IMR-90 (cell line): ENCODE data around the gene BCL11B. TPM values are rescaled to one million over a fixed set of nuclear protein-coding genes. Genes with fewer than 3 reads are reported as not detected.

Experiments used
- ATAC-seq: fragments of 200-7000 bp; cut with Tn5 transposase; 2 replicates; pipeline ENCODE4 v1.9.1; 2020; ENCODE audit warnings: low read depth, mild to moderate bottlenecking, moderate library complexity
- BruUV-seq: library from RNA; stranded (reverse); fragments of 400-500 nt; replicated peaks from 2 replicates; lab custom pipeline; 2021; lab: Mats Ljungman, UMichigan
- CTCF ChIA-PET: fragments of 300-600 bp; formaldehyde crosslinking; extraction: SDS; loops from one replicate; lab custom pipeline; 2021; ENCODE audit warnings: antibody characterized with exemption; lab: Yijun Ruan, JAX
- POLR2A ChIA-PET: fragments of 300-600 bp; sonication (Branson Sonifier 250); formaldehyde crosslinking; loops from one replicate; lab custom pipeline; 2022; ENCODE audit warnings: antibody characterized with exemption; ENCODE audit not compliant: unreplicated experiment; lab: Charles Lee
- DNase-seq: peaks from one replicate; pipeline ENCODE4 v3.0.0; 2013
- H2AFZ ChIP-seq: replicated peaks from 2 replicates; pipeline ENCODE3; 2013; ENCODE audit warnings: low read length, mild to moderate bottlenecking; ENCODE audit not compliant: poor library complexity
- H2AK5ac ChIP-seq: 2 replicates; pipeline ENCODE4 v1.6.1; 2013; ENCODE audit warnings: low read depth, low read length, inconsistent platforms
- H2AK9ac ChIP-seq: replicated peaks from 2 replicates; pipeline ENCODE3; 2013; ENCODE audit warnings: mild to moderate bottlenecking, low read depth, low read length, moderate library complexity; ENCODE audit not compliant: poor library complexity
- H2BK120ac ChIP-seq: 2 replicates; pipeline ENCODE4 v1.6.1; 2013; ENCODE audit warnings: low read depth, low read length, inconsistent platforms
- H2BK15ac ChIP-seq: 3 replicates; pipeline ENCODE4 v1.6.1; 2013; ENCODE audit warnings: low read depth, low read length, inconsistent platforms
- H2BK20ac ChIP-seq: 2 replicates; pipeline ENCODE4 v1.6.1; 2013; ENCODE audit warnings: low read depth, mild to moderate bottlenecking, inconsistent platforms, low read length, moderate library complexity
- H2BK5ac ChIP-seq: 2 replicates; pipeline ENCODE4 v1.6.1; 2013; ENCODE audit warnings: mild to moderate bottlenecking, low read depth, low read length, inconsistent platforms; ENCODE audit not compliant: poor library complexity, severe bottlenecking
- H3K14ac ChIP-seq: replicated peaks from 2 replicates; pipeline ENCODE4 v1.6.1; 2013; ENCODE audit warnings: low read depth, low read length, inconsistent platforms
- H3K18ac ChIP-seq: 2 replicates; pipeline ENCODE4 v1.6.1; 2013; ENCODE audit warnings: low read depth, low read length, control low read depth
- H3K23ac ChIP-seq: 2 replicates; pipeline ENCODE4 v1.6.1; 2013; ENCODE audit warnings: low read depth, low read length, inconsistent platforms
- H3K27ac ChIP-seq: 2 replicates; pipeline ENCODE4 v1.5.1; 2013; ENCODE audit warnings: mild to moderate bottlenecking, control low read depth, low read length; ENCODE audit not compliant: insufficient read depth
- H3K27me3 ChIP-seq: 2 replicates; pipeline ENCODE4 v1.6.1; 2013; ENCODE audit warnings: low read length; ENCODE audit not compliant: control insufficient read depth, insufficient read depth
- H3K36me3 ChIP-seq: 2 replicates; pipeline ENCODE4 v1.6.1; 2013; ENCODE audit warnings: low read length, mixed read lengths; ENCODE audit not compliant: control insufficient read depth, insufficient read depth
- H3K4ac ChIP-seq: 2 replicates; pipeline ENCODE4 v1.6.1; 2013; ENCODE audit warnings: low read depth, low read length, inconsistent platforms
- H3K4me1 ChIP-seq: 2 replicates; pipeline ENCODE4 v1.6.1; 2013; ENCODE audit warnings: low read length, mixed read lengths; ENCODE audit not compliant: control insufficient read depth, insufficient read depth
- H3K4me2 ChIP-seq: 2 replicates; pipeline ENCODE4 v1.6.1; 2013; ENCODE audit warnings: low read depth, mild to moderate bottlenecking, control low read depth, low read length, moderate library complexity
- H3K4me3 ChIP-seq: 2 replicates; pipeline ENCODE4 v1.5.1; 2013; ENCODE audit warnings: low read depth, mild to moderate bottlenecking, control low read depth, low read length, moderate library complexity; ENCODE audit not compliant: insufficient read depth
- H3K56ac ChIP-seq: 2 replicates; pipeline ENCODE4 v1.6.1; 2013; ENCODE audit warnings: low read length, inconsistent platforms; ENCODE audit not compliant: insufficient read depth; ENCODE audit errors: extremely low read depth
- H3K79me1 ChIP-seq, 2 experiments: 2 replicates each; pipeline ENCODE4 v1.6.1; 2013; ENCODE audit warnings: low read length in 2 of 2, inconsistent platforms in 1 of 2, low read depth in 1 of 2
- H3K9ac ChIP-seq: 2 replicates; pipeline ENCODE4 v1.6.1; 2013; ENCODE audit warnings: low read depth, low read length, control low read depth
- H3K9me1 ChIP-seq: 2 replicates; pipeline ENCODE4 v1.6.1; 2013; ENCODE audit warnings: low read length, inconsistent platforms; ENCODE audit not compliant: insufficient read depth
- H3K9me3 ChIP-seq: 2 replicates; pipeline ENCODE4 v1.6.1; 2013; ENCODE audit warnings: low read length; ENCODE audit not compliant: control insufficient read depth, insufficient read depth
- H4K20me1 ChIP-seq: 2 replicates; pipeline ENCODE4 v1.6.1; 2013; ENCODE audit warnings: low read length, inconsistent platforms; ENCODE audit not compliant: insufficient read depth
- H4K5ac ChIP-seq: 2 replicates; pipeline ENCODE4 v1.6.1; 2013; ENCODE audit warnings: mild to moderate bottlenecking, low read depth, low read length, control low read depth
- H4K8ac ChIP-seq, 2 experiments: 2 replicates each; pipeline ENCODE4 v1.6.1; 2013; ENCODE audit warnings: low read depth in 2 of 2, low read length in 2 of 2, control low read depth in 1 of 2, inconsistent platforms in 1 of 2
- H4K91ac ChIP-seq: 2 replicates; pipeline ENCODE4 v1.6.1; 2013; ENCODE audit warnings: low read depth, low read length, inconsistent platforms; ENCODE audit not compliant: insufficient read depth
- BHLHE40 ChIP-seq: fragments of 150-350 bp; IDR thresholded peaks from 2 replicates; pipeline ENCODE4 v1.6.1; 2016; ENCODE audit warnings: mild to moderate bottlenecking, low read depth, low read length
- CHD1 ChIP-seq: IDR thresholded peaks from 2 replicates; pipeline ENCODE4 v1.6.1; 2012; ENCODE audit warnings: low read depth, low read length, improper control_type of control experiment
- MAFK ChIP-seq: IDR thresholded peaks from 2 replicates; pipeline ENCODE4 v1.6.1; 2012; ENCODE audit warnings: low read depth, low read length, improper control_type of control experiment
- MAZ ChIP-seq: IDR thresholded peaks from 2 replicates; pipeline ENCODE4 v1.6.1; 2012; ENCODE audit warnings: low read depth, mild to moderate bottlenecking, low read length, improper control_type of control experiment, moderate library complexity, borderline replicate concordance
- MXI1 ChIP-seq: IDR thresholded peaks from 2 replicates; pipeline ENCODE4 v1.6.1; 2012; ENCODE audit warnings: low read depth, mild to moderate bottlenecking, low read length, moderate library complexity, borderline replicate concordance
- POLR2A ChIP-seq: IDR thresholded peaks from 2 replicates; pipeline ENCODE4 v1.6.1; 2012; ENCODE audit warnings: mild to moderate bottlenecking, low read depth, low read length
- RCOR1 ChIP-seq: IDR thresholded peaks from 2 replicates; pipeline ENCODE4 v1.6.1; 2012; ENCODE audit warnings: mild to moderate bottlenecking, low read length, improper control_type of control experiment; ENCODE audit not compliant: insufficient replicate concordance
- WGBS, 2 experiments: methylation state at CpG; one replicate each; pipeline versions ENCODE4 v1.1.5 to v1.1.7; 2013; ENCODE audit warnings: missing lambda C conversion rate in 2 of 2; ENCODE audit not compliant: insufficient read length in 1 of 2; ENCODE audit errors: extremely low coverage in 2 of 2; 5-methylcytosine and 5-hydroxymethylcytosine counted together
- dilution Hi-C: fragments of 300-500 bp; cut with HindIII; formaldehyde crosslinking; loops from one replicate; pipeline ENCODE4 v1.14.3; 2018; ENCODE audit warnings: low sequenced_read_pairs; ENCODE audit not compliant: unreplicated experiment
- in situ Hi-C: fragments of 300-500 bp; cut with MboI; formaldehyde crosslinking; loops from 3 replicates; pipeline ENCODE4 v1.14.3; 2019; ENCODE audit warnings: low sequenced_read_pairs, inconsistent platforms, mixed read lengths
- intact Hi-C: fragments of 100-400 bp; cut with micrococcal nuclease; formaldehyde crosslinking; loops from 2 replicates; pipeline ENCODE4 v1.10.0; 2022
- polyA plus RNA-seq, 3 experiments: library from polyadenylated mRNA; depleted of rRNA; stranded (reverse); fragments of >200 nt; gene quantifications; 2 replicates each; pipeline ENCODE4 v1.2.3, GENCODE V29; 2012; ENCODE audit warnings: low replicate concordance in 1 of 3
- total RNA-seq: library from RNA; depleted of rRNA; stranded (reverse); fragments of >200 nt; gene quantifications from 2 replicates; pipeline ENCODE4 v1.2.3, GENCODE V29; 2012
- TF ChIP-seq, protein P1 (sequence below): conservative IDR thresholded peaks from 2 replicates; pipeline ENCODE4 v1.5.1; 2012; ENCODE audit warnings: mild to moderate bottlenecking, low read depth, low read length, improper control_type of control experiment

Gene BCL11B
- total and polyA plus RNA-seq, 2 of the 4 experiments (the other 2 are of a cell fraction), result under 0.01 TPM; not detected in 1

DNA sequence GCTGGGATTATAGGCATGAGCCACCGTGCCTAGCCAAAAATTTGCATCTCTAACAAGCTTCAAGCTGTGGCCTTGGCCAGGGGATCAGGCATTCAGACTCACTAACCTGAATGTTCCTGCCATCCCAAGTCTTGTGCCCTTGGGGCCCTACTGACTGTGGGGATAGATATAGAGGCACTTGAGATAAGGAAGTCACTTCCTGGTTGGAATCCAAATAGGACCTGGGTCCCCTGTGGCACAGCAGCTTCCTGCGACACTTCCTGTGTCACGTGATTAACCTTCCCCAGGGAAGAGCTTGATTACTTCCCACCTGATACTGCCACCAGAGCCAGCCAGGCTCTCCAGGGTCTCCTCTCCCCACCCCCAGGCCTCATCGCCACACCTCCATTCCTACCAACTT is 128.2 kb downstream of the BCL11B start:
- Histone ChIP-seq H2BK15ac (no peak overlapping the region), H3K56ac (no peak overlapping the region), H4K8ac (no peak overlapping the region), H4K20me1 (no peaks in the 10 kb centered on the region), H3K9me3 (peaks cover 40% of the 10 kb centered on the region), H3K4me1 (no peaks in the 10 kb centered on the region), H3K4ac (no peak overlapping the region), H4K91ac (no peak overlapping the region), H2BK5ac (no peak overlapping the region), H2AFZ (no peak overlapping the region), H3K9ac (no peak overlapping the region), H2AK9ac (no peak overlapping the region), H4K5ac (no peak overlapping the region), H2BK120ac (no peak overlapping the region), H2AK5ac (no peak overlapping the region), H3K27me3 (no peaks in the 10 kb centered on the region), H3K9me1 (no peaks in the 10 kb centered on the region), H3K23ac (no peak overlapping the region), H3K4me2 (no peak overlapping the region), H3K27ac (no peak overlapping the region), H2BK20ac (no peak overlapping the region), H3K36me3 (no peaks in the 10 kb centered on the region), H3K18ac (no peak overlapping the region), H3K4me3 (no peak overlapping the region), H3K14ac (no peak overlapping the region), H3K79me1 (no peaks in the 10 kb centered on the region)
- no peak for DNase-seq
- in situ Hi-C loops (no loop called here), dilution Hi-C loops (no loop called here), intact Hi-C loops (no loop called here)
- ChIA-PET CTCF (no interaction called here), POLR2A (no interaction called here)
- TF ChIP-seq, protein P1, sequence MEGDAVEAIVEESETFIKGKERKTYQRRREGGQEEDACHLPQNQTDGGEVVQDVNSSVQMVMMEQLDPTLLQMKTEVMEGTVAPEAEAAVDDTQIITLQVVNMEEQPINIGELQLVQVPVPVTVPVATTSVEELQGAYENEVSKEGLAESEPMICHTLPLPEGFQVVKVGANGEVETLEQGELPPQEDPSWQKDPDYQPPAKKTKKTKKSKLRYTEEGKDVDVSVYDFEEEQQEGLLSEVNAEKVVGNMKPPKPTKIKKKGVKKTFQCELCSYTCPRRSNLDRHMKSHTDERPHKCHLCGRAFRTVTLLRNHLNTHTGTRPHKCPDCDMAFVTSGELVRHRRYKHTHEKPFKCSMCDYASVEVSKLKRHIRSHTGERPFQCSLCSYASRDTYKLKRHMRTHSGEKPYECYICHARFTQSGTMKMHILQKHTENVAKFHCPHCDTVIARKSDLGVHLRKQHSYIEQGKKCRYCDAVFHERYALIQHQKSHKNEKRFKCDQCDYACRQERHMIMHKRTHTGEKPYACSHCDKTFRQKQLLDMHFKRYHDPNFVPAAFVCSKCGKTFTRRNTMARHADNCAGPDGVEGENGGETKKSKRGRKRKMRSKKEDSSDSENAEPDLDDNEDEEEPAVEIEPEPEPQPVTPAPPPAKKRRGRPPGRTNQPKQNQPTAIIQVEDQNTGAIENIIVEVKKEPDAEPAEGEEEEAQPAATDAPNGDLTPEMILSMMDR, result no peak
- no peak for TF ChIP-seq POLR2A
- no peak for TF ChIP-seq MAZ
- TF ChIP-seq MAFK, result no peak
- TF ChIP-seq BHLHE40, result no peak
- no peak for TF ChIP-seq MXI1
- no peak for TF ChIP-seq CHD1
- no peak for TF ChIP-seq RCOR1
- WGBS, 2 experiments, result 90% methylated on average over 2 of the region's 4 CpGs; no CpG with 5 or more reads in 1 of the 2 experiments
- no TSS peak for BruUV-seq
- ATAC-seq, result no peak
